Uterus (tissue), 2 donors: Measurements from ENCODE around the gene MAP3K14.

ENCODE experiments used
- POLR2A ChIP-seq, 2 donors: fragments of 450-650 bp; IDR thresholded peaks; one replicate each; pipeline ENCODE4 v1.6.1; 2016; ENCODE audit warnings: antibody characterized with exemption in 2 of 2, mild to moderate bottlenecking in 1 of 2, moderate library complexity in 1 of 2
- TF ChIP-seq, protein P1 (sequence below), 4 experiments: fragments of 200-600 bp in 2 of 4; fragments of 450-650 bp in 2 of 4; sonication (generic) in 2 of 4; IDR thresholded peaks; one replicate each; pipeline ENCODE4 v1.5.1; 2016 to 2019; ENCODE audit warnings: antibody characterized with exemption in 4 of 4, mild to moderate bottlenecking in 2 of 4, moderate library complexity in 1 of 4

DNA sequence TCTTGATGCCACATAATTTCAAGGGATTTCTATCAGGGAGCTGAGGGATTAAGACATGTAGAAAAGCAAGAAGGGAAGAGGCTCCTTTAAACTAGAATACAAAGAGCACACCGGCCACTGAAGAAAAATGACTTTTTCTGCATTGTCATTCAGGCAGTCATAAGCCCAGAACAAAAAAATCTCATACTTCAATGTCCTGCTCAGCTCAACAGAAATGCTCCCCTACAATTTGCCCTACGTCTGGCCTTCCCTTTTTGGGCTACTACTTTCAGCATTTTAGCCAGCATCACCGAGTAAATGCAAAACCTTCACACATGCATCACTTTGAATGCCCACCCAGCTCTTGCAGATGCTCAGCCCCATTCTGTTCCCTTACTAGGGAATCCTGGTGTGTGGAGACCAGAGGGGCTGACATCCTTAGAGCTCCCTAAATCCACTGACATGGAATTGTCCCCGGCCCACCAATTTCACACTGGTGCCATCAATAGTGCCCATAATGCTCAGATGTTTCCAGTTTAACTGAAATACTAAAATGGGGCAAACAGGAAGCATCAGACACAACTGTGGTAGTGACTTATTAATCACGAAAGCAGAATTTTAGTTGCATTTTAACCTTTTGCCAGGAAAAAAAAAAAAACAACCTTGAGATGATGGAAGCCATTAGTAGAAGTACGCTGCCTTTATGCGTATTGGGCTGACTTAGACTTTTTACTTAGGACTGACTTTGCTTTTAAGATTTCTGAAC, 2.7 kb downstream of the MAP3K14 start:
- TF ChIP-seq, protein P1, sequence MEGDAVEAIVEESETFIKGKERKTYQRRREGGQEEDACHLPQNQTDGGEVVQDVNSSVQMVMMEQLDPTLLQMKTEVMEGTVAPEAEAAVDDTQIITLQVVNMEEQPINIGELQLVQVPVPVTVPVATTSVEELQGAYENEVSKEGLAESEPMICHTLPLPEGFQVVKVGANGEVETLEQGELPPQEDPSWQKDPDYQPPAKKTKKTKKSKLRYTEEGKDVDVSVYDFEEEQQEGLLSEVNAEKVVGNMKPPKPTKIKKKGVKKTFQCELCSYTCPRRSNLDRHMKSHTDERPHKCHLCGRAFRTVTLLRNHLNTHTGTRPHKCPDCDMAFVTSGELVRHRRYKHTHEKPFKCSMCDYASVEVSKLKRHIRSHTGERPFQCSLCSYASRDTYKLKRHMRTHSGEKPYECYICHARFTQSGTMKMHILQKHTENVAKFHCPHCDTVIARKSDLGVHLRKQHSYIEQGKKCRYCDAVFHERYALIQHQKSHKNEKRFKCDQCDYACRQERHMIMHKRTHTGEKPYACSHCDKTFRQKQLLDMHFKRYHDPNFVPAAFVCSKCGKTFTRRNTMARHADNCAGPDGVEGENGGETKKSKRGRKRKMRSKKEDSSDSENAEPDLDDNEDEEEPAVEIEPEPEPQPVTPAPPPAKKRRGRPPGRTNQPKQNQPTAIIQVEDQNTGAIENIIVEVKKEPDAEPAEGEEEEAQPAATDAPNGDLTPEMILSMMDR (IDR thresholded peaks at IDR 0.05) = no peak
- TF ChIP-seq POLR2A (IDR thresholded peaks at IDR 0.05) = no peak
